ENCODE results near the gene VTI1A.

VTI1A gene

GRCh38 chr10:112409755-112410154 is 37.3 kb upstream of the VTI1A start:
- no peak for TF ChIP-seq CTCF (IDR thresholded peaks at IDR 0.05; ENCODE audit: low read depth, low read length)
- no peak overlapping the region for H3K4me3 ChIP-seq (replicated peaks in 1 of 2; ENCODE audit: low read depth in 2 of 2, low read length in 2 of 2)
- no peak for DNase-seq (ENCODE audit: low read depth in 2 of 2)

GRCh38 chr10:112412696-112413095 is 34.3 kb upstream of the VTI1A start:
- no peak overlapping the region for H3K4me3 ChIP-seq (replicated peaks in 1 of 2; ENCODE audit: low read depth in 2 of 2, low read length in 2 of 2)
- no peak for DNase-seq (ENCODE audit: low read depth in 2 of 2)
- no peak for TF ChIP-seq CTCF (IDR thresholded peaks at IDR 0.05; ENCODE audit: low read depth, low read length)

- DNase-seq (ENCODE audit: low read depth in 2 of 2) = no peak
- no peak for TF ChIP-seq CTCF (IDR thresholded peaks at IDR 0.05; ENCODE audit: low read depth, low read length)
- no peak overlapping the region for H3K4me3 ChIP-seq (replicated peaks in 1 of 2; ENCODE audit: low read depth in 2 of 2, low read length in 2 of 2)
Measured at GRCh38 chr10:112421731-112422130, 25.3 kb upstream of the VTI1A start.

- DNase-seq (ENCODE audit: low read depth in 2 of 2) = no peak
- no peak overlapping the region for H3K4me3 ChIP-seq (replicated peaks in 1 of 2; ENCODE audit: low read depth in 2 of 2, low read length in 2 of 2)
- no peak for TF ChIP-seq CTCF (IDR thresholded peaks at IDR 0.05; ENCODE audit: low read depth, low read length)
Measured at GRCh38 chr10:112424651-112425050, 22.4 kb upstream of the VTI1A start.

GRCh38 chr10:112426111-112426510 is 20.9 kb upstream of the VTI1A start:
- no peak for TF ChIP-seq CTCF (IDR thresholded peaks at IDR 0.05; ENCODE audit: low read depth, low read length)
- H3K4me3 ChIP-seq (replicated peaks in 1 of 2; ENCODE audit: low read depth in 2 of 2, low read length in 2 of 2) = no peak overlapping the region
- DNase-seq (ENCODE audit: low read depth in 2 of 2) = no peak

- no peak for TF ChIP-seq CTCF (IDR thresholded peaks at IDR 0.05; ENCODE audit: low read depth, low read length)
- DNase-seq (ENCODE audit: low read depth in 2 of 2) = no peak
- H3K4me3 ChIP-seq (replicated peaks in 1 of 2; ENCODE audit: low read depth in 2 of 2, low read length in 2 of 2) = no peak overlapping the region
Measured at GRCh38 chr10:112429147-112429546, 17.9 kb upstream of the VTI1A start.

- no peak for TF ChIP-seq CTCF (IDR thresholded peaks at IDR 0.05; ENCODE audit: low read depth, low read length)
- DNase-seq (ENCODE audit: low read depth in 2 of 2) = no peak
- H3K4me3 ChIP-seq (replicated peaks in 1 of 2; ENCODE audit: low read depth in 2 of 2, low read length in 2 of 2) = no peak overlapping the region
Measured at GRCh38 chr10:112429654-112430230, 17.3 kb upstream of the VTI1A start.

Data from cardiac fibroblast (primary cell).